HG03354 (cell line): ENCODE measurements around the gene SFXN4.
"Not testable (repeated sequence)": the region's sequence is repeated elsewhere in the genome, so short reads cannot be mapped to it uniquely, and the experiment has no call there.

ENCODE experiments used
- ATAC-seq: cut with Tn5 transposase; IDR thresholded peaks from one replicate; pipeline ENCODE4 v1.9.1; 2021; ENCODE audit warnings: mild to moderate bottlenecking; ENCODE audit not compliant: unreplicated experiment, poor library complexity, severe bottlenecking

SFXN4 gene

DNA sequence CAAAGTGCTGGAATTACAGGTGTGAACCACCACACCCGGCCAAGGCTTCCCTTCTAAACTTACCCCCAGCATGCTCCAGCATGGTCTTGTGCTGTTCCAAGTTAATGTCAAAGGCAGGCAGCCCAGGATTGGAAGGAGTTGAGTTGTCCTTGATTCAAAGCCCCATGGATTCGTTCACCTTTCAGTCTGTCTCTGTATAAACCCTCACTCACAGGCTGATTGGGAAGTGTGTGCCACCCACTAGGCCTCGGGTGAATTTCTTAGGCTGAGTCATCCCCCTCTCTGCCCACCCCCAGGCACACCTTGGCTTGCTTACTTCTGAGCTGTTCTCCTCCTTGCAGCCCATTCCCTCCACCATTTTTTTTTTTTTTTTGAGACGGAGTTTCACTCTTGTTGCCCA lies 26.4 kb upstream of the SFXN4 start:
- no peak for ATAC-seq

DNA sequence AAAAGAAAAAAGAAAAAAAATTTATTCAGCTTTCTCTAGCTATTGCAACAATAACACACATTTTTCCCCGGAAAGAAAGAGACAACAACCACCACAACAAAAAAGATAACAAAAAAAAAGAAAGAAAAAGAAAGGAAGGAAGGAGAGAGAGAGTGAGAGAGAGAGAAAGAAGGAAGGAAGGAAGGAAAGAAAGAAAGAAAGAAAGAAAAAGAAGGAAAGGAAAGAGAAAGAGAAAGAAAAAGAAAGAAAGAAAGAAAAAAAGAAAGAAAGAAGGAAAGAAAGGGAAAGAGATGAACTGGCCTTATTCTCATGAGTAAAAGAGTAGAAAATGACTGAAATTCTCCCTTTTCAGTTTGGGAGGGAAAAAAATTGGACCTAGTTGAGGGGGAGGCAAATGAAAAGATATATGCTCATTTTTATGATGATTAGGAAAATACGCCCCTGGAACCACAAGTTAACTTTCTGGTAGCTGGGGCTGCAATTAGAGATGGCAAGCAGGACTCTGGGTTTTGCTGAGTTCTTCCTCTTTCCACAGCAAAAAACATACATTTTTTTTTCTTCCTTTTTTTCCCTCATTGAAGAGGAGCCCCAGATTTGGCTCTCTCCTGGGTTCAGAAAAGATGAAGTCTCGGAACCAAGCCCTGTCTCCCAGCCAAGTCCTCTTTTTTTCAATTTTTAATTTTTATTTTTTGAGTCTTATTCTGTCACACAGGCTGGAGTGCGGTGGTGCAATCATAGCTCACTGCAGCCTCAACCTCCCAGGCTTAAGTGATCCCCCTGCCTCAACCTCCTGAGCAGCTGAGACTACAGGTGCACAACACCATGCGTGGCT lies 25.7 kb upstream of the SFXN4 start:
- no peak for ATAC-seq

DNA sequence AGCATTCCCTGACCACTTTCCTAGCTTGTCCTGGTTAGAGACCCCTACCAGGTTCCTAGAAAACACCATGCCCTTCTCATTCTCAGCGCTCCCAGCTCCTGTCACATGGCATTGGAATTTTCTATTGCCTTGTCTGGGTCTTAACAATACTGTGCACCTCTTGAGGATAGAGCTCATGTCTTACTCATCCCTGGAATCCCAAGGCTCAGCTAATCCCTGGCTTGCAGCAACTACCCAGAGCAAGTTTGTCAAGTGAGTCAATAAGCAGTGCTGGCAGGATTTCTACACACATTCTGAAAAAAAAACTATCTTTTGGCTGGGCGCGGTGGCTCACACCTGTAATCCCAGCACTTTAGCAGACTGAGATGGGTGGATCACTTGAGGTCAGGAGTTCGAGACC lies 24.8 kb upstream of the SFXN4 start:
- ATAC-seq: no peak

DNA sequence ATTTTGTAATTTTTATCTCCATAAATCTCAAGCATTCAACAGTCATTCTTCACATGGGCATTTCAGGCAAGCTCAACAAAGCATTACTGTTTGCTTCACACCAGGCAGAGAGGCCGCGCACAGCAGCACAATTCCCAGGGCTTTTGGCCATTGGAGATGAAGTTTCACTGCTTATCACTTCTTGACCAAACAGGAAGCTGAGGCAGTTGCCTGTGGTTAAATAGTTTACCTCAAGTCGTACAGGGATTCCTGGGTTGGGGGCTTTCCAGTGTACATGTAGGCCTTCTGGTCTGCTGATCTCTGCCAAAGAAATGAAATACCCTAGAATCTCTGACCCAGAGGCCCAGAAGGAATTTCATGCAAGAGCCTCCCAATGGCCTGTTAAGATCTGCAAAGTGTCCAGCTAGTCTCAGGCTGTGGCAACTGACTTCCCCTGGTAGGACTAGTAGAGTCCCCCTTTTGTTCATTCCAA lies 24.3 kb upstream of the SFXN4 start:
- ATAC-seq: no peak

DNA sequence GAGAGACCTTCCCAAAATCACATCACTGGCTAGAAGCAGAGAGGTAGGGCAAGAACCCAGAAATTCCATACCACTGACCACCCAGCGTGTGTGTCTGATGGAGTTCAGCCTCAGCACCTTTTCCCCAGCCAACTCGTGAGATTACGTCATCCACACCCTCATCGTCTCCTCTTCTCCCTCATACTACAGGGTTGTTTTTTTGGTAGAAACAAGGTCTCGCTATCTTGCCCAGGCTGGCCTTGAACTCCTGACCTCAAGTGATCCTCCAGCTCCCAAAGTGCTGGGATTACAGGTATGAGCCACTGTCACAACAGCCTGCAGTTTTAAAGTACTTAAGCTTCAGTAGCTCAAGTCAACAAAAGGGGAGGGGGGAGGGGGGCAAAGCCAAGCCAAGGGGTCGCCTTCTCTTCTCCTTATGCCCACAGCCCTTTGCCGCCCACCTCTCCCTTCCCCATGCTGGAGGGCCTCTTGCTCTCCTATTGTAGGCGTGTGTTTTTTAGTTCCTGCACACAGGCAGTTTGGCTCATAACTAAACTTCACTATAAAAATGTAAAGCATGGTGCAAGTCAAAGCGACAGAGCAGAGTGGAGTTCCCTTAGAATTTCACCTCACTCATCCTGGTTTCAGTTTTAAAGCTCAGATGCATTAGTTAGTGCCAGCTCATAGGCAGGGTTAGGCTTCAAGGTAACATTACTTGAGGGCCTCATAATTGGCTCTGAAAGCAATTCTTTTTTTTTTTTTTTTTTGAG lies 18.3 kb upstream of the SFXN4 start:
- no peak for ATAC-seq

DNA sequence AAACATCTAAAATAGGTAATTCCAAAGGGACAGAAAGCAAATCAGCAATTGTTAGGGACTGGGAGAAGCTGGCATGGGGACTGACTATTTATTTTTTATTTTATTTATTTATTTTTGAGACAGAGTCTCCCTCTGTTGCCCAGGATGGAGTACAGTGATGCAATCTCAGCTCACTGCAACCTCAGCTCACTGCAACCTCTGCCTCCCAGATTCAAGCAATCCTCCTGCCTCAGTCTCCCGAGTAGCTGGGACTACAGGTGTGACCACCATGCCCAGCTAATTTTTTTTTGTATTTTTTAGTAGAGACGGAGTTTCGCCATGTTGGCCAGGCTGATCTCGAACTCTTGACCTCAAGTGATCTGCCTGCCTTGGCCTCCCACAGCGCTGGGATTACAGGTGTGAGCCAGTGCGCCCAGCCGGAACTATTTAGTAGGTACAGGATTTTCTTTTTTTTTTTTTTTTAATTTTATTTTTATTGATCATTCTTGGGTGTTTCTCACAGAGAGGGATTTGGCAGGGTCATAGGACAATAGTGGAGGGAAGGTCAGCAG lies 15.4 kb upstream of the SFXN4 start:
- ATAC-seq: not testable (repeated sequence)

DNA sequence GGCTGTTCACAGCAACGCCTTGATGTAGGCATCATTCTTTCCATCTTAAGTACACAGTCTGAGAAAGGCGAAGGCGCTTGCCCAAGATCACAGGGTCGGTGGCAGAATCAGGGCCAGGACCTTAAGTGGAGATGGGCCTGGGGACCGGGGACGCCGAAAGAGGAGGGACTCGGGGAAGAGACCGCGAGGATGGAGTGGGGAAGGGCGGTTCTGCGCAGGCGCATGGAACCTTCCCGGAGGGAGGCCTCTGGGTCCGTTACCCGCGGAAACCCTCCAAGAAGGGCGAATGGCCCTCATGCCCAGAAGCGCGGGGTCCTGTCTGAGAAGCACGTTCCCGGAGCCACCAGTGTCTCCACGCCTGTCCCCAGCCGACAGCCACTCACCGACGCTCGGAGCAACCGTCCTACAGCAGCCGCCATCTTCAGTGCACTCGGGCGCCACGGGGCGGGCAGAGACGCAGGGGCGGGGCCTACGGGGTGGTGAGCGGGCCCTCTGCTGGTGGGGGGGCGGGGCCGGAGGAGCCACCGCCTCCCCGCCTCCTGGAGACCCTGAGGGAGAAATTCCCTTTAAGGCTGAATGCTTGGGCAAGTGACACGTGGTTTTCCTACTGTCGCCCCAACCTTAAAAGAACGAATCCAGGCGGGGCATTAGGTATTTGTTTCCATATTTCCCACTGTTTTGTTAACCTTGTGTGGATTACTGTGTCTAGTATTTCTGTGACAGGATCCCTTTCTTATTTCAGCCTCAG lies 13.0 kb upstream of the SFXN4 start, which contains the start of gene PRDX3:
Gene PRDX3 (minus strand): TSS at position 441 of the 748 bp plus-strand sequence. CDS start 22 bp downstream, at position 419.
- ATAC-seq: peak; percentile 95

DNA sequence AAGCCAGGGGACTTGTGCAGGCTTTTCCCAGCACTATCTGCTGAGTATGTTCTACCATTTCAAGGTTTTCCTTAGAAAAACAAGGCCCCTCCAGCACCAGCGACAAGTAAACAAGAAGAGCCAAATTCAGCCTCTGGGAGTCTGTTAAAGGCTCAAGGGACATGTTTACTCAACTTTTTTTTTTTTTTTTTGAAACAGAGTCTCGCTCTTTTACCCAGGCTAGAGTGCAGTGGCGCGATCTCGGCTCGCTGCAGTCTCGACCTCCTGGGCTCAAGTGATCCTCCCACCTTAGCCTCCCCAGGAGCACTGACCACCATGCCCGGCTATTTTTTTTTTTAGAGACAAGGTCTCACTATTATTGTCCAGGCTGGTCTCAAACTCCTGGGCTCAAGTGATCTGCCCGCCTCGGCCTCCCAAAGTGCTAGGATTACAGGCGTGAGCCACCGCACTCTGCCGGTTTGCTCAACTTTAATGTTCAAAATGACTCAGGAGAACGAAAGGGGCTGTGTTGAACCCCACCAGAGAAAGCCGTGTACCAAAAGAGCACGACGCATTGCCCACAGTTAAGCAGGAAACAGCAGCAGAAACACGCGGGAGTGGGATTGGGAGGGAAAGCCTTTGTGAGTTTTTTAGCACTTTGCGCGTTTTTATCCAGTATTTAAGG lies 12.3 kb upstream of the SFXN4 start:
- peak; percentile 28 for ATAC-seq

DNA sequence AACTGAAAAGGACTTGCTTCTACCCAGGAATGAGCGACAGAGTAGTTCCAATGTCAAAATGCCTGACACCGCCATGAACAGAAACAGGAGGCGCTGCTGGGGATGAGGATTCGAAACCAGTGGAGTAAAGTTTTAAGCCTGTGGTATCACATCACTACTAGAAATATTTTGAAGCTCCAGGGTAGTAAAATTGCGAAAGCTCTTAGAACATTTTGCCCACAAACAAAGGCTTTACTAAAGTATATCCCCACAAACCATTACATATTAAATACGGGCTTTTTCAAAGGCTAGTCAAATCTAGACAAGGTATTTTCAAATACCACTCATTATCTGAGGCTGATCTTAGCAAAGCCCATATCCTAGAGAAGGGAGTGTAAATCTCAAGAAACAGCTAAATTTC lies 10.7 kb upstream of the SFXN4 start:
- no peak for ATAC-seq

DNA sequence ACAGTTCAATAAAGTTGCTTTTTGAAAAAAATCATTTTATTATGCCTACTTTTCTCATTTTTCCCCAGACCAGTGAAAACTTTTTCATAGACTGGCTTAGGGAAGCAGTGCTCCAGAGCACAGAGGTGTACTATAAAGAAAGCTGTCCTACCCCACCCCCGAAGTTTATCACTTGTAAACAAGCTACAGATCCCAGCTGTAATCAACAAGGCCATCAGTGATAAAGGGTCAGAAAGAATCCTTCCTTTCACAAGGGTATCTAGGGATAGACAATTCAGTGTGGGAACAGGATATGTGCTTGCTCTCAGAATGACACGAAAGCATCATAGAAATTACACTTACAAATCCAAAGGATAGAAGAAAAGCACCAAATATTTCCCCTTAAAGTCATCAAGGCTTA lies 8.6 kb upstream of the SFXN4 start:
- ATAC-seq: no peak

DNA sequence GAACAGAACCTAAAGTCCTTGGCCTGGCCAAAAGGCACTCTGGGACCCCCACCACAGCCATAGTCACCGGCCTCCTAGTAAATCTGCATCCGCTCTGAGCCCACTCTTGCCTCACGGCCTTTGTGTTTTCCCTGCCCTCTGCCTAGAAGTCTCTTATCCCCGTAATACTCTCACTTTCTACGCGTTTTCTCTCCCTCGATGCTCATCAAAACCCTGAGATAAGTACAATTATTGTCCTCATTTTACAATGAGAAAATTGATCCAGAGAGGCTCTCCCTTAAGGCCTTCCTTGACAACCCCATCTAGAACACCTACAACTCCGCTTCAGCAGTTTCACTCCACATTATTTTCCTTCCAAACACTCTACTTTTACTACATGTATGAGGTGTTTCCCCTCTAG lies 1.5 kb upstream of the SFXN4 start:
- ATAC-seq: no peak

DNA sequence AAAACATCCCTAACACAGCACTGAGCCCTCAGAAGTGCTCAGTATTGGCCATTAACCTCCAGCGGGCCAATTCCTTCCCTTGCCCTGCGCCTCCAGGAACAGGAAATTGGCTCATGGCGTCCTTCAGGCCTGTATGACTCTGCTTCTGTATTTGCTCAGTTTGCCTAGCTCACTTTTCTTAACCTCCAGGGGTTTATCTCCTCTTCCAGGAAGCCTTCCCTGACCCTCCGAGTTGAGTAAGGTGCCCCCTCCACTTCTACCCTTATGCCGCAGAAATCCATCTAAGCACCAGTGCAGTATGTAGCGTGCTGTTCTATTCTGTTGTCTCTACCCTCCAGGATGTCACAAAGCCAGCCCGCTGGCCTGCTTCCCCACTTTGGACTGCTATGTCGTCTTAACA lies 1.1 kb upstream of the SFXN4 start:
- ATAC-seq: no peak

DNA sequence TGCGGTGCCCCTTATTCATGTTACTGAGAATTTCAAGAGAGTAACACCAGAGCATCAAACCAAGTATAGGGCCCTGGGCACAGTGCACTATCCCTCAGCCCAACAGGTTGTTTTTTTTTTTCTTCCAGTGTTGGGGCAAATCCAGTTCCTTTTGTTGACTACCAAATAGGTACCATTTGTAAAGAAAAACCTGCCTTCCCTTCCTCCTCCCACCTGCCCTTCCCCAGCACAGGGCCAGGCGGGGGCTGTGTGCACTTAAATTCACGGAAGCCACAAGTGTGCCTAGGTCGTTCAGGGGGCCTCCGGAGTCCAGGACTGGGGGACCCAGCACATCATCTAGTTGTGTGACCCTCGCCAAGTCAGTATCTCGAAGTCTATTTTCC lies 595 bp upstream of the SFXN4 start:
- peak; percentile 6 for ATAC-seq

DNA sequence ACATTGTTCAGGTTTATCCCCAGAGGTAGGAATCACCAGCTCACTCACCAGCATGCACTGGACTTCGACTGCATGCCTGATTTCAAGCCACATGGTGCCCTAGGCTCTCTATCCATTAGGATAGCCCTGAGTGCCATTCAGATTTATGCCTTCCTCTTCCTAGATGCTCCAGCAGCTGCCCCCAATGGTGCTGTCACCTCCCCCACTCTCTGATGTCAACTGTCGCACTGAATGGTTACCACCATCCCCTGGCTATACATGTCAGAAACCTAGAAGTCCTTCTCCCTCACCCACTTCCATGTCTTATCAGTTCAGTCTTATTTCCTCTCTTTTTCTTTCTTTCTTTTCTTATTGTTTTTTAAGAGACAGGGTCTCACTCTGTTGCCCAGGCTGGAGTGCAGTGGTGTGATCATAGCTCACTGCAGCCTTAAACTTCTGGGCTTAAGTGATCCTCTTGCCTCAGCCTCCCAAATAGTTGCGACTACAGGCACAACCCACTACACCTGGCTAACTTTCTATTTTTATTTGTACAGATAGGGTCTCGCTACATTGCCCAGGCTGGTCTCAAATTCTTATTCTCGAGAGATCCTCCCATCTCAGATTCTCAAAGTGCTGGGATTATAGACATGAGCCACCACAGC lies 2.9 kb downstream of the SFXN4 start:
- no peak for ATAC-seq

DNA sequence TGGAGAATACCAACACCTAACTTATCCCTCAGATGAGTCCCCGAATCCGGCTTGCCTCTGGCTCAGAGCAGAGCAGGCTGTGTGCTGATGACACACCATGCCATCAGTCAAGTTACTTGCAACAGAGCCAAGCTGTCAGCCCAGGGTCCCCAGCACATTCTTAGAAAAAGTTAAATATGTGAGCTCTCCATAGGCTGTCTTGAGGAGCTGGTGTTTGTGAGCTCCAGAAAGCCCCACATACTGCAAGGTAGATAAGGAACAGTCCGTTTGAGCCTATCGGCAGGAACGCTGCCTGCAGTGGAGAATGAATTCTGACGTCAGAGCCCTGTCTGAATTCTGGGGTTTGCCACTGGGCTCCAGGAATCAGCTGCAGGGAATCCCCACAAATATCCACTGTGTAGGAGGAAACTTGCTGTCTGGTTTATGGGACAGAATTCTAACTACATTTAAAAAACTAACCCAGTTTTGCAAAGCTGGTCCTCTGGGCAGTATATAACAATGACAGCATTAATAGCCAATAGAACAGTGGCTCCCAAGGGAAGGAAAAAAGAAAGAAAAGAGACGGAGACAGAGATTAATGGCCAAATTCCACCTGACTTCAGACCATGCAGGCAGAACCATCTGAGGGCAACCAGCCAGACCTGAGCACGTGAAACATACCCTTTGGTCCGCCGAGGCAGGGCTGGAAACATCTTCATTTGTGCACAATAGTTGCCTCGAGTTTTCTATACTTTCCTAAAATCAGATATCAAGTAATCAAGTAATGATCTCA lies 3.6 kb downstream of the SFXN4 start:
- no peak for ATAC-seq

DNA sequence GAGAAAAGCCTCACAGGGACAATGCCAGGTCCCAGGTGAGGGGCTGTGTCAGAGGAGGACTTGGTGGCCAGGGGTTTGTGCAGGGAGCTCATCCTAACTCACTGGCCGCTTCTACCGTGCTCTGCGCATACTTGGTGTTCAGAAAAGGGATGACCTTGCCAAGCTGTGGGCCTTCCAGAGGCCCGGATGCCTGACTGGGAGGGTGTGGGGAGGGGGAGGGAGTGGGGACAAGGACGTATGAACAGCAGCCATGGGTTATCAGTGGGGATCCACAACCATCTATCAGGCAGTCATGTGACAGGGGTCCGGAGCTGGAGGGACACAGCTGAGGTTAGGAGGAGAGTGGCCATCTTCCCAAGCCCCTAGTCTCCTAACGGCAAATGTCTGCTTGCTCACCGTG lies 6.2 kb downstream of the SFXN4 start:
- no peak for ATAC-seq

DNA sequence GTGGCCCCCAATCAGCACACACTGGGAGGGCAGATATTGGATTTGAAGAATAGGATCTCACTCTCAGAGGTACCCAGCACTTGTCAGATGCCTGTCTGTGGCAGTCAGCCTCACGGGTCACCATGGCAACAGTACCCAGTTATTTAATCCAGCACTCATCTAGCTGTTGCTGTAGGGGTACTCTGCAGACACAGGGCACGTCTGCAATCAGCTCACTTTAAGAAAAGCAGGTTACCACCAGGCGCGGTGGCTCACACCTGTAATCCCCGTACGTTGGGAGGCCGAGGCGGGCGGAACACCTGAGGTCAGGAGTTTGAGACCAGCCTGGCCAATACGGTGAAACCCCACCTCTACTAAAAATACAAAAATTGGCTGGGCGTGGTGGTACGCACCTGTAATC lies 11.9 kb downstream of the SFXN4 start:
- ATAC-seq: no peak

DNA sequence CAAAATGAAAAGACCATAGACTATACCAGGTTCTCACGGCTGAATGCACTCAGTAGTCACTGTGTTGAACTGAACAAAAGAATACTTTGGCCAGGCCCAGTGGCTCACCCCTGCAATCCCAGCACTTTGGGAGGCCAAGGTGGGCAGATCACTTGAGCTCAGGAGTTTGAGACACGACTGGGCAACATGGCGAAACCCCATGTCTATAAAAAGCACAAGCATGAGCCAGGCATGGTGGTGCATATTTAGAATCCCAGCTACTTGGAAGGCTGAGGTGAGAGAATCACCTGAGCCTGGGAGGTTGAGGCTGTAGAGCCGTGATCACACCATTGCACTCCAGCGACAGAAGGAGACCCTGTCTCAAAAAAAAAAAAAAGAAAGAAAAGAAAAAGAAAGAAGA lies 12.5 kb downstream of the SFXN4 start:
- ATAC-seq: no peak
